Muscle of arm (tissue), 12 donors: ENCODE data around the gene EHD4. TPM values are rescaled to one million over a fixed set of nuclear protein-coding genes. Genes with fewer than 3 reads are reported as not detected.

ENCODE experiments used
- DNase-seq: peaks from one replicate; pipeline ENCODE4 v3.0.0-alpha.2; 2013
- polyA plus RNA-seq, 12 donors: library from polyadenylated mRNA; unstranded; fragments of 120-200 nt; gene quantifications; one replicate each; pipeline ENCODE4 v1.2.1, GENCODE V29; 2013; ENCODE audit not compliant: insufficient read length in 12 of 12

EHD4 gene
- polyA plus RNA-seq, 12 donors, result 18.2 to 43.9 (median 30.3) TPM; not detected in 1

GRCh38 chr15:41900526-41901380, 71.6 kb downstream of the EHD4 start:
- DNase-seq, result no peak

DNA sequence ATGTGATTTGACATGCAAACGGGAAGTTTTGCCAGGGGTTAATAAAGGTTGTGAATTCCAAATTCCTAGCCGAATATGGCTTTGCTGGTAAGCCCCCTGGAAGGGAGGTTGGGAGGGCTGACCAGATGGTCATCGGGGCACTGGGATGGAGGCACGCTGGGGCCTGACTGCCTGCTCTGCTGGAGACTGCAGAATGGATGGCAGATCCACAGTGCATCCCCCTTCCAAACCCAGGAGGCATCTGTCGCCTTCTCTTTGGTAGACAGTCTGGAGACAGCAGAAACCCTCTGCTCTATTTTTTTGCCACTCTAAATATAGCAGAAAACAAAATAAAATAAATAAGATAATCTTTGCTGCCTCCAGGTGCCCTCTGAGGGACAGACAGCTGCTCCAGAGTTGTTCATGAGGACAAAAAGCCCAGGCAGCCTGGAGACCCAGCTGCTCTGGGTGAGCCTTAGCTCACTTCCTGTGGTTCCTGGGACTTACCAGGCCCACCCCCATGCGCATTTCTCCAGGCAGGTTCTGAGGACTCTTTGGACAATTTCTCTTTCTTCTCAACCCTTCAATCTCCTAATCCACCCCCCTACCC, 72.4 kb downstream of the EHD4 start:
- no peak for DNase-seq

- DNase-seq, result no peak
These were observed 75.0 kb downstream of the EHD4 start for GRCh38 chr15:41897363-41897799.

- DNase-seq, result no peak
These were observed 75.8 kb downstream of the EHD4 start for GRCh38 chr15:41896566-41896965.

- DNase-seq, result no peak
These were observed 76.4 kb downstream of the EHD4 start for GRCh38 chr15:41895957-41896356.

DNA sequence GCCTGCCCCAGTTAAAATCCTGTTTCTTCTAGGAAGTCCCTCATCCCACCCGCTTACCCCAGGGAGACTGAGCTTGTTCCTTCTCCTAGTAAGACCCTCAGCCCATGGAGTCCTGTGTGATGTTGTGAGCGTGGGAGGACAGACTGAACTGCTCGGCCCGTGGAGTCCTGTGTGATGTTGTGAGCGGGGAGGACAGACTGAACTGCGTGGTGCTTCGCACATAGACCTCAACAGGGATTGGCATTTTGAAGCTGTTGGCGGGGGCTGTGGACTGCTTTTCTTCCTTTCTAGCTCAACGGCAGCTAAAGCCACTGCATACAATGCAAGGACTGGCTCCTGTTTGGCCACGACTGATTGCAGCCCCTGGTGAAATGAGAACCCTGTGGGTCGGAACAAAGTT, 76.9 kb downstream of the EHD4 start:
- no peak for DNase-seq

- no peak for DNase-seq
These were observed 77.4 kb downstream of the EHD4 start for GRCh38 chr15:41894791-41895463.

DNA sequence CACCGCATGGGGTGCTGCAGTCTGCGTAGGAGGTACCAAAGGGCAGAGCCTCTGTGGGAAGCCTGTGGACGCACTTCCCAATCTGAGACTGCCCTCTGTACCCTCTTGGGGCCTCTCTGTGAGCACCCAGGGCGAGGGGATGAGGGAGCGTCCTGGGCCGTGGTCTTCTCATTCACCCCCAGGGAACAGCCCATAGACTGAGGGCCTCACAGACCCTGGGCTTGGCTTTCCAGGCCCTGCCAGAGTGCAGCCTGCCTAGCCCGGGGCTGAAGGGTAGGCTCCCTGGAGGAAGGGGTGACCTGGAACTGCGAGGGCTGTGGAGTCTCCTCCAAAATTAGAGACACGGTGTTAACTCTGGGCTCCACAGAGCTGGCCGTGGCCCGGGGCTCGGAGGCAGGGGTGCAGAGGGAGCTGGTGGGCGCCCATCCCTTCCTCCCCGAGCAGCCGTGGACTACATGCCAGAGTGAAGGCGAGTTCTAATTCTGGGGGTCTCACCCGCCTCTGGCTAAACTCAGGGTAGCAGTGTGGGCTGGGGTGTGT, 78.0 kb downstream of the EHD4 start:
- DNase-seq, result no peak

DNA sequence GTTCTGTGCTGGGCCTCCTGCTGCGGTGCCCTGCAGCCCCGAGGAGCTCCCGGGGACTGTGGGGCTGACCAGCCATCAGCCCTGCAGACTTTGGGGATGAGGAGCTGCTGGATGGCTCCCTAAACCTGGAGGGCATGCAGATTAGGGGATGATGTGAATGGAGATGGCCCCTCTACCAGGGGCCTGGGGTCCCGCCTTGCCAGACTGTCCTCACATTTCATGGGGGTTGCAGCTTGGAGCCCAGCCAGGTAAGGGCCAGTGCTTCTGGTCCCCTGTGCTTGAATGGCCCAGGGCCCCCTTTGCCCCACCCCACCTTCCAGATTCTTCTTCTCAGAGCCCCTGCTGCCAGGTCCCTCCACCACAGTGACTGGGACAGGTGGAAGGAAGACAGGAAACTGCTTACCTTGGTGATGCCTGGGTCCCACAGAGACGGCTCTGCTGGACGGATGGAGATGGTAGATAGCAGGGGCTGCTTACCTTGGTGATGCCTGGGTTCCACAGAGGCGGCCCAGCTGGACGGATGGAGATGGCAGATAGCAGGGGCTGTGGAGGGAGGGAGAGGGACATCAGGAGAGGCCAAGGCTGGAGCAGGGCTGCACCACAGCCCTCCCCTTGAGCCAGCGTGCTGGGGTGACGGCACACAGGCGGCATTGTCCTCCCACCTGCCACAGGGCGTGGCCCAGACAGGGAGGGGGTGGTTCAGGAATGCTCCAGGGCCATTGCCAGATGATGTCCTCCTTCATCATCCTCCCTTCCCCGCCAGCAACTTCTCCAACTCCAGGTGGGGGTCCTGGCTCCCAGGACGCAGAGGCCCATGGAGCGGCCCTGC, 78.7 kb downstream of the EHD4 start, which contains the start of gene SPTBN5:
Gene SPTBN5 (minus strand): TSS at position 632 of the 829 bp plus-strand sequence. CDS start 556 bp downstream, at position 76.
- DNase-seq, result no peak

DNA sequence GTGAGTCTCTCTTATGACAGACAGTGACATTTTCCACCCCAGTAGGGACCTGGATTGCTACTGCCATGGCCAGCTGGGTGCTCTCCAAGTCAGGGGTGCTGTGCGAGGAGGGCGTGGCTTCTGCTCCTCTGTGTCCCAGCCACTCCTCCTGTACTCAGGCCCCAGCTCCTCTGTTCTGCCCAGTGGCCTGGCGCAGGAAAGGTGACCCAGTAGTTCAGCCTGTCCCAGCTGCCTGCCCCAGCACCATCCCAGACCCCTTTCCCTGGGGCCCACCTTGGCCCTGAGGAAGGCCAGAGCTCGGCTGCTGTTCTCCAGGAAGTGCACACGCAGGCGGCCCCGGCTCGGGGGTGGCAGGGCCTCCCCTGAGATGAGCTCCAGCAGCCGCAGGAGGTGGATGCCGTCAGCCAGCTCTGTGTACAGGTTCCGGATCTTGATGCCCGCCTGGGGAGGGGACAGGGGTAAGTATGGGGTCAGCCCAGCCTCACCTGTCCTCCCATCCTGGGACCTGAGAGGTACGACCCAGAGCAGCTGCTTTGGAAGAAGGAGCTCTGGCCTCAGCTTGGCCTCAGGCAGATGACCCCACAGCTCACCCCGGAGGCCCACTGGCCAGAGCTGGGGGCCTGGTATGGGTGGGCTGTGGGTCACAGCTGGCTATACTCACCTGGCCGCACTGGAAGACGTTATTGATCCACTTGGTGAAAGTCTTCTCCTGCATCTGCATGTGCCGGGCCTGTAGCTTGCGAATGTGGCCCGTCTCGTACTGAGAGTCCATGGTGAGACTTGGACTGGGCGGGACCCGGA, 79.5 kb downstream of the EHD4 start:
- DNase-seq, result no peak

GRCh38 chr15:41891946-41892345, 80.4 kb downstream of the EHD4 start:
- no peak for DNase-seq

GRCh38 chr15:41891226-41891625, 81.1 kb downstream of the EHD4 start:
- no peak for DNase-seq

DNA sequence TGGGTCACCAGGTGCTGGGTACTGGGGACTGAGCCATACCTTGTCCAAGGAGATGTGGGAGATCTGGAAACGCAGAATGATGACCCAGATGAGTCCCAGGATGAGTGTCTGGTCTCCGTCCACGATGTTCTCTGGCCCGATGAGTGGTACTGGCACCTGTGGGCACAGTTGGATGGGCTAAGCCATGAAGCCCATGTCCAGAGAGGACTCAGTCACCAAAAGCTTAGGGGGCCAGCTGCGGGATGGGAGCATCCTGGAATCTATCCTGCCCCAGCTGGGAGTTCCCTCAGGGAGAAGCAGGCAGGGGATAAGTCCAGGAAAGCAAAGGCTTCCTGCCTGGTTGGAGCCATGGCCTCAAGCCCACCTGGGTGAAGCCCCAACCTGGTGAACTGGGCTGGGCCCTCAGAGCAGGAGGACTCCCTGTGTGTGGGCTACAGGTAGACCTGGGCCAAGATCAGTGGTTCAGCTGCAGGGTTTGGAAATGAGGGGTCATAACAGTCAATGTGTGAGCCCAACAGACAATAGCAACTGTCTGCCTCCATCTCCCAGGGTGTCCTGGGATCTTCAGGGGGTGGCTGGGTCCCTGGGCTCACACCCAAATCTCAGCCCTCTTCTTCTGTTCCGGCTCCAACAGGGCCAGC, 82.2 kb downstream of the EHD4 start:
- DNase-seq, result no peak

- no peak for DNase-seq
These were observed 83.6 kb downstream of the EHD4 start for GRCh38 chr15:41888662-41889253.

DNA sequence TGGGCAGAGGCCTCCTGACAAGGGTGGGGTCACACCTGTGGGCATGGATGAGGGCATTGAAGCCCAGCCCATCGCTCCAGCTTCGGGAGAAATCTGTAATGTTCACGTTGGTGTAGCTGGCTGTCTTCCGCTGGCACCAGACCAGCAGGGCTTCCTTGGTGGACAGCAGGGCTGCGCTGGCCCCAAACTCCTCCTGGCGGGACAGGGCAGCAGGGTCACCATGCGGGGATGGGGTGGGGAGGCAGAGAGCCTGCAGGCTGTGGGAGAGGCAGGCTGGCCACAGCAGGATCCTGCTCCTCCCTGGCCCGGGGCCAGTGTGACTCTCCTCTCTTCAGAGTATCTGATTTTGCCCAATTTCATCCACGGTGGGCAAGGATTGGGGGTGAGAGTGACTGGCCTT, 84.5 kb downstream of the EHD4 start:
- no peak for DNase-seq

- DNase-seq, result no peak
These were observed 85.2 kb downstream of the EHD4 start for GRCh38 chr15:41887161-41887560.

GRCh38 chr15:41886741-41887140, 85.6 kb downstream of the EHD4 start:
- DNase-seq, result no peak

DNA sequence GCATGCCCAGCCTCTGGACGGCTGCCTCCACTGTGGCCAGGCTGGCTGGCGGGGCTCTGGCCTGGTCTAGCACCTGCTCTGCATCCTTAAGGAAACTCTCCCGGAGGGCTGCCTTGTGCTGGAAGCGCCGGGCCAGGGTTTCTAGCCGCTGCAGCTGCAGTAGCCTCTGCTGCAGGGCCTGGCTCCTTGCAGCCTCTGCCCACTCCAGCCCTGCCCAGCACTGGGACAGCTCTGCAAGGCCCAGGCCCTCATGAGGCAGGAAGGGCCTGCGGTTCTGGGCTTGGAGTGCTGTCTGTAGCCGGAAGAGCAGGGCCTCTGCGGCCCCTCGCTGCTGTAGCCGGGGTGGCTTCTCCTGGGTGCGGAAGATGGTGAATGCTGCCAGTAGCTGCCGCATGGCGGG, 86.5 kb downstream of the EHD4 start:
- no peak for DNase-seq

- DNase-seq, result no peak
These were observed 87.0 kb downstream of the EHD4 start for GRCh38 chr15:41885321-41885720.

DNA sequence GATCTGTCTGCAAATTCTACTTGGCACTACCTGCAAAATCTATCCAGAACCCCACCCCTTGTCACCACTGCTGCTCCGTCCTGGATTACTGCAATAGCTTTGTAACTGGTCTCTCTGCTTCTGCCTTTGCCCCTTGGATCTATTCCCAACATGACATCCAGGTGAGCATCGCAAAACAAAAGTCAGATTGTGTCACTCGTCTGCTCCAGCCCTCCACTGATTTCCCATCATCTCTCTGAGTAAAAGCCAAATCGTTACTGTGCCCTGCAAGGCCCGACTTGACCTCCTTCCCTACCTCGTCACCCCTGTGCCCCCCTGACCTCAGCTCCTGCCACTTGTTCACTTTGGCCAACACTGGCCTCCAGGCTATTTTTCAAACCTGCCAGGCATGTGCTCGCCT, 87.9 kb downstream of the EHD4 start:
- DNase-seq, result no peak
